ENCODE measurements around the gene CCDC141. TPM values are rescaled to one million over a fixed set of nuclear protein-coding genes. Genes with fewer than 3 reads are reported as not detected.

Gene CCDC141
- total RNA-seq, 1 donor from 2014 or later: 39.1 TPM

DNA sequence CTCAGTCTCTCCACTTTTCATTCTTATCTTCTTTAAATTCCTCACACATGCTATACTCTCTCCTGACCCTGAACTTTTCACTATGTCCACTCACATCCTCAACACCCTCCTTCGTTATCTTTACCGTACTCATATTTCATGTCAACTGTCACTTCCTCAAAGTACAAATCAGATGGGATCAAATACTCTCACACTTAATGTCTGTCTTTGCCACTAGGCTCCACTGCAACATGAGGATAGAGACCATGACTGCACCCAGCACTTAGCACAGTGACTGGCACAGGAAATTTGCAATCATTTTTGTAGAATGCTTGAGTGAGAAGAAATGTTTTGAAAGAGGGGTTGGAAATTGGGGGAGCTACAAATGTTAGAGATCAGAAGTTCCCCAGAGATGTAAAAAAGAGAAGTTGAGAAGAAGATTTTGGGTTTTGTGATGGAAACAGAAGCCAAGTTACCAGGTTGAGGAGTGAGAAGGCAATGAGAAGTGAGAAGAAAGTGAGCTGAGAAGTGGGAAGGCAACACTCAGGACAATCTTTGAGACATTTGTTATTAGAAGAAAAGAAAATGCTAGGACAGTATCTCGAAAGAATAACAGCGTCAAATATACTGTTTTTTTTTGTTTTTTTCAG, 87.0 kb downstream of the CCDC141 start:
- DNase-seq: no peak

DNA sequence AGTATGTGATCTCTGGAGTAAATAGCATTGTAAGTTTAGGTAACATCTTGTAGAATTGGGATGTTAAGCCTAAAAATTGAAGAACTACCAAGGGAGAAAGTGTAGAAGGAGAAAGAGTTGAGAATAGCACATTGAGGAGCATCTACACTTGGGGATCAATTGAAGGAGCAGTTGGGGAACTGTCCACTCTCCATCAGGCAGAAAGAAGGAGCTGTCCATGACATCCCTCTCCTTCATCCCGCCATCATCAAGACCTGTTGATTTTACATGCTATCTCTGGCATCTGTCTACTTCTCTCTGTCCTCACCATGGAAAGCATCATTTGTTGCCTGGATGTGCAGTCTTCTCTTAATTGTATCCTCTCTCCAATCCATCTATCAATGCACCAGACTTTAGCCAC, 87.8 kb downstream of the CCDC141 start:
- DNase-seq: no peak

DNA sequence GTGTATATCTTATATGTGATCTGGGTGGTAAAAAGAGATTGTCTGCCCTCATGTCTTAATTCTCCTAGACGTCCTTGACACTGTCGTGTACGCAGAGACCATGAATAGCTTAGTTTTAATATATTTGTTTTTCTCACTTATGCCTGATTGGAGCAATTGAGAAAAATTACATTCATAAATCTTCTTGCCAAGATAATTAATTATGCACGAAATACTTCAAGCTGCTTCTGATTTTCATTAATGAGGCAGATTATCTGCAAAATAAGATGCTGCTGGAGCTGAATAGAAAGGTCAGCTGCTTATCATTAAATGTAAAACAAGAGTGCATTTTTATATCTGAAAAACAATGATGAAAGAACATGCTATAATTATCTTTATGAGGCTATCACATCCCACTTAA, 95.9 kb downstream of the CCDC141 start:
- DNase-seq: no peak

DNA sequence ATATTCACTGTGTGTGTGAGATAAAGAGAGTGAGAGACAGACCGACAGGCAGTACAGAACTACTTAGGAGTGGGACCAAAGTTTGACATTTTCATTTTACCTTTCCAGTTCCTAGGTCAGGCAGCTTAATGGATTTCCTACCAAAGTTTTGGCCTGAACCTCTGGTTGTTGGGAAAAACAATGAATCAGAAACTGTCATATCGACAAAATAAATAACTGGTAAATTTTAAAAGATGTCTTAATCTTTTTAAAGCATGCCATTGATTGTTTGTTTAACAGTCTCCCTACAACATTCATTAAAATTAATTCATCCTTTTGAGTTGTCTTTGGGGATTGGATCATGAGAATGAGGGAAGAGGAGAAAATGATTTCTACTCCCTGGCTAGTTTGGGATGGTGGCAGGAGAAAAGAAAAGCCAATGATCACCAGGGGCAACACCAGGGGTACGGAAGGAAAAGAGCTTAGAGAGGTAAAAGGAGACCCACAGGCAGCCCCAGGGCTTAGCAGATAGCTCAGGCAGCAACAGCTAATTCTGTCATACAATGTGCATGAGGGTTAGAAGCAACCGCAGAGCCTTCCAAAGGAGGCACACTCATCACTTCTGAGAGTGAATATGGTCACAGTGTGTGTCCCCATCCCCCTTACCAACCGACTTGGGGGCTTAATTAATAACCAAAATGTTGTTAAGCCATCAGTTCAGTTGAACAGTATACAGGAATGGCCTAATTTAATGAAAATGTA, 98.5 kb downstream of the CCDC141 start:
- DNase-seq: no peak

DNA sequence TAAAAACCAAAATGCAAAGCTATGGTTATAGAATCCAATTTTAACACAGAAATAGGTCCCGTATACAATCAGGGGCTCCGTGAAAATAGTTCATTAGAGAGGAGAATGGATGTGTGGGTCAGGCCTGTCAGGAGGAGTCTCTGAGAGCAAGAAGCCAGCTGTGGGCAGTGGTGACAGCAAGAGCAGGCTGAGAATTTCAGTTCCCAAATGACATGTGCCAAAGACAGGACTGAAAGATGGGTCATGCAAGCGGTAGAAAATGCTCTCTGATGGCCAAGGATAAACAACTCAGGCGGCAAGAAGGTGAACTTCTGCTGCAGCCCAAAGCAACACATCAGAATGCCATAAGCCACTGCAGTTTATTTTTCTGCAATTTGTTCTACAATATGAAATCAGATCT, 100.4 kb downstream of the CCDC141 start:
- peak; percentile 13 for DNase-seq

DNA sequence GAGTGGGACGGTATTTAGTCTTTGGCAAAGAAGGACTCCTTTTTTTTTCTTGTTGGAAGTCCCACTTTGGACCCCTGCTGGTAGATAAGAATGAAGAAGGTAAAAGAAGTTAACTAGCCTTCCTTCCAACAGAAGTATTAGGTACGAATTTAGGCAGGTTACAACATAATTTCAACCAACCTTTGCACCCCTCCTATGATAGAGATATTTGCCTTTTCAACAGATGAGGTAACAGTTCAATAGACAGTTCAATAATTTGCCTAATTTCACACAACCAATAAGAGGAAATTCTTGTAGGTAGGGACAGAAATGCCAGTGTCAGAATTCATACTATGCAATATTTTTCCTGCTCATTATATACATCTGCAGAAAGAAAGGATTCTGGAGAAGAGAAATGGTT, 100.8 kb downstream of the CCDC141 start:
- DNase-seq: no peak

DNA sequence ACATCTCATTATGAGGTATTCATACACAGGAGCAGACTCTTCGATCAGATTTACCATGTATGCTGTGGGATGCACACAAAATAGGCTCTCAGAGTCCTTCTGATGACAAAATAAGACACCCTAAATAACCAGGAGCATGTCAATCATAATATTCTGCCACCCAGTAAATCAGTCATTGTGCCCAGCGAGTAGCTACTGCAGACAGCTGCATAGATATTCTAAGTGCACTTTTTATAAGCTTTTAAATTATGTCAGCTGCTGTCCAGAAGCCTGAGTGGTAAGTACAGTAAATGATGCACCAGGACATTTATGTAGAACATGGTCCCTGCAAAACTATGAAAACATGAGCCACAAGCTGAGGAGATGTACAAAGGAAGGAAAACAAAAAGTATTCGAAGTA, 102.9 kb downstream of the CCDC141 start:
- peak; percentile 58 for DNase-seq

DNA sequence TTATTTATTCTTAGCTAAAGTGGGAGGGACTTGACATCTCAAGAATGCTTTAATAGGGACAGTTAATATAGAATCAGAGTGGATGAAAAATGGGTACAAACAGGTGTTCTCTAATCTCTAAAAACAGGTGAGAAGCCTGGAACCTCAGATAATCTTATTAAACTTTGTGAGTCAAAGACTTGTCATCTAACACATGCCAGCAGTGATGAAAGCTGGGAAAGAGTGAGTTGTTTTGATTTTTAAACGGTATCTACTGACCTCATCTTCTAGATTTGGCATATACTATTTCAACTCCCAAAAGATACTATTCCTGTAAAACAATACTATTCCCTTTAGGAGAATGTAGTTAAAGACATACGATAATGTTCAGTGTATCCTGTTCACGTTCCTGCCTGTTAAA, 103.4 kb downstream of the CCDC141 start:
- DNase-seq: peak; percentile 57

DNA sequence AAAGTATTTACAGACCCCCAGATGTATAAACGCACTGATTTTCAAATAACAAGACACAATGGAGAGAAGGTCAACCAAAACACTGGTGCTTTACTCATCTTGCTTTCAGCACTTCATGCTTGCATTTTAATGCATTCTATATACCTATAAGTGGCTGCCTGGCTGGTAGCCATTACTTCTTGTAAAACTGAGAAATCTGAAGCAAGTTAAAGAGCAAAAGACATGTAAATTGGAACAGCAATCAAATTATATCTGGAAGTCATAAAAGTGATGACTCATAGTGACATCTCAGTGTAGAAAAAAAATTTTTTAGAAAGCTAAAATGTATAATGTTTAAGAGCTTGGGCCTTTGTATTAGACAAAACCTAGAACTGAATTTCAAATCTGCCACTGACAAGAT, 106.2 kb downstream of the CCDC141 start:
- no peak for DNase-seq

DNA sequence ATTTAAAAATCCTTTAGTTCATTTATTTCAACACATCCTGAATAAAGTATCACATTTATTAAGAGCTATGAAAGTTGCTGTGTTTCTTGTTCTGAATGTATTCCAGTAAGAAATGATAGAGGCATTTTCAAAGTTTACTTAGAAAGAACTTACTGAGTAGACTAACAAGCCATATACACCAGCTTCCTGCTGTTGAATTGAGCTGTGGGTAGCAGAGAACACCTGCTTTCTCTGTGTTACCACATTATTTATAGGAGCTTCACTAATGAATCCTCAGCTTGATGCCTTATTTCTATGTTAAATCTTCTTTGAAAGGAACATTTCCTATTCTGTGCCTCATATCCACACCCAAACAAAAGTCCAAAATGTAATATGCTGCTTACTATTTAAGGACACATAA, 115.4 kb downstream of the CCDC141 start:
- no peak for DNase-seq

DNA sequence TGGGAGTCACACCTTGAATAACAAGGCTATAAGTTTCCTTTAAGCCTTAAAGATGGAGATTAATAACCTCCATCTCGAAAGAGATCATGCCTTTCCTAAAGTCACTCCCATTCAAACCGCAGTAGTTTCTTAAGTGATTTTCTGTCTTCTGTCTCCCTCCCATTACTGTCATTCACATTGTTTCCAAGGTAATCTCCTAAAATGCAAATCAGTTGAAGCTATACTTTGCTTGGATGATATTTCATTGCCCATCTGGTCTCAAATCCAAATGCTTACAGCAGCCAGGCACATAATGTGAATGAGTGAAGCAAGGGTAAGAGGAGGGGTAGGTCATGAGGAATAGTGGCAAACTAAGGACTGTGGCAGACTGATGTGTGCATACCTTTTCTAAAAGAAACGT, 116.4 kb downstream of the CCDC141 start:
- no peak for DNase-seq

DNA sequence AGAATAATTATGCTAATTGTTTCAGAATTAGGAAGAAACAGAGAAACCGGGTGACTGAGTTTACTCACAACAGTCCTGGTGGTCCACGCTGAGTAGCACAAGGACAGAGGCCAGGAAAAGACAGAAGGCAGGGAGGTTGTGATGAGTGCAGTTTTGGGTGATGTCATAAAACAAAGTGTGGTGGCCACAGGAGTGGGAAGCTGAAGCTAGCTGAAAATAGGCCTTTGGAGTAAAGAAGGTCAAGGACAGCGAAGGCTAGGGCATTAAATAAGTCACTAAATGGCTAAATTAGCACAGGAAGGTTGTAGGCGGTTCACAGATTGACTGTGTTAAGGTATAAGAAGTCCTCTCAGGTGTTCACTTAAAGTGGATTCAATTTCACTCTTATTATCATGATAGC, 121.9 kb downstream of the CCDC141 start:
- DNase-seq: no peak

DNA sequence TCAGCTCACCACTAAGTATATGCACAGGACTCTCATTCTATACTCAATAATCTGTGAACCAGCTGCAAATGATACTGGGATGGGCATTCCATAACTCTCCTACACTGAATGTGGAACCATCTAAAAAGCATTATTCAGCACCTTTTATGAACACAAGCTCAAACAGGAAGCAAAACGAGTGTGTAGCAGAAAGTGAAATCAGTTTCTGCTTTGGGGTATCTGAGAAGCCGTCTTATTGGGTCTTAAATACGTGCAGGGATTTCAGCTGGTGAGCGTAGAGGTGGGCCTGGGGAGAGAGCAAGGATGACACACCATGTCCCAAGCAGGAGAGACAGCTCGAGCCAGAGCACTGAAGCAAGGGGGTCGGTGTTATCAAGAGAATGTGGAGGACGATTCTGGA, 122.8 kb downstream of the CCDC141 start:
- DNase-seq: no peak

DNA sequence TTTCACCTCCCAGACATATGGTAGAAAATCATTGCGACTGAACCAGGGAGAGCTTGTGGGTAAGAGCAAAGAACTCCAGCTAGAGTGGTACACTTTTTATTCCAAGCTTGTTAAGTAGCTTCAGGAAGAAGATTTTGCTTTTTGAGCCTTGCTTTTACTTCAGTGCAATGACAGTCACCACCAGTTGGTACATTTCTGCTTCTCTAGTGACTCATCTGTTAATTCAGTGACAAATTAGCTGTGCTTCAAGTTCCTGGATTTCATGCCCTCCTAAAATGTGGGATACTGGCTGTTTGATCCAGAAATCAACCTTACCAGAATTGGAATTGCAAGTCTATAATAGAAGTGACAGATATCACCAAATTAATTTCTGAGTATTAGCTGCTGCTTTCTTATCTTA, 125.1 kb downstream of the CCDC141 start:
- DNase-seq: no peak

DNA sequence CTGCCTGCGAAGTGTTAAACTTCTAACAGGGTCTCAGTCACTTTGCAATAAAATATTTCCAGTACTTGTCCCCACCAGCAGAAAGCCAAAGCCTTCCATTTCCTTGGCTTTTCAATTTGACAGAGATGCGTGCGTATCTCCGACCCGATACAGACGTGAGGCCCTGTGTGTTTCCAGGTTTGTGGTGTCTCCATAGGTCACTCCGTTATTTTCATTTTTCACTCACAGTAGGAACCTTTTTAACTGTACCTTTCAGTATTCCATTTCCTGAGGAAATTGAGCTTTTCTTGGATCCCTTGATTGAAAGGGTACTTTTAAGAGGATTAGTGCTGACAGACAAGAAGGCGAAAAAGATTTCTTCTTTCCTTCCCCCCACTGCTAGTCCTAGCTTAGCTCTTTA, 126.4 kb downstream of the CCDC141 start:
- DNase-seq: no peak

DNA sequence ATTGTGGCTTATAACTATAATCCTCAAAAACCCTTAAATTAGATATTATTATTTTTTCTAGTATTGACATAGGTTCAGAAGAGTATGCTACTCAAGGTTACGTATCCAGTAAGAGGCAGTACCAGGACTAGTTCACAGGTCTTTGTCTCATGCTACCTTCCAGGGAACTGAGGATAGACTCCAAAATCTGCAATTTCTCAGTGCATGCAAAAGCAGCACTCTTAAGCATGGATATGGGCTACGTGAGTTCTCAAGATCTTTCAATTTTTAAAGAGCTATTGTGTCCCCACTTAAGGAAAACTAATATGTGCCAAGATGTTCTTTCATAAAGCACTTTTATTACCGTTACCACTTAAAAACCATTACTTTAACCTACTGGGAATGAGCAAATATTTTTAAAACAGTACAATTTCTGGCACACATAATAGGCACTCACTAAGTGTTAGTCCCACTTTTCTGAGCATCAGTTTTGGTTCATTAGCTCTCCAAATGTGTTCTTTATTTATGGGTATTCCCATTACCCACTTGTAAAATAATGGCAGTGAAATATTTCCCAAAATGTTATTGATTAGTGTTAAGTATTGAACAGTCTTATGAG, 128.9 kb downstream of the CCDC141 start:
- DNase-seq: no peak

DNA sequence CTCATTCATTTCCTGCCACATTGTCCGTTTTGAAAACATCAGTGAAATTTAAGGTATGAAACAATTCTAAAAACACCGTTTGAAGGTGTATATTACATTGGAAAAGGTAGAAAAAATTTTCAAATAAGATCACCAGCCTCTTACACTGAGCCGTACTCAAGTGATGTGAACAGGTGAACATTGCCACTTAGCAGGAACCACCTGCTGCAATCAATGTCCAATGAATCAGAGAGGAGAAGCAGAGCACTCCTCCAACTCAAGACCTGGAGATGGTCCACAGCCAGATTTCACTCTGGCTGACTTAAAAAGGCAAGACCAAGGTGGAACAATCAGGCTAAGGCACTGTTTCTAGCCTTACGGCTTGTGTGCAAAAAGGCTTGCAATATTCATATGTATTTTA, 132.4 kb downstream of the CCDC141 start:
- no peak for DNase-seq

DNA sequence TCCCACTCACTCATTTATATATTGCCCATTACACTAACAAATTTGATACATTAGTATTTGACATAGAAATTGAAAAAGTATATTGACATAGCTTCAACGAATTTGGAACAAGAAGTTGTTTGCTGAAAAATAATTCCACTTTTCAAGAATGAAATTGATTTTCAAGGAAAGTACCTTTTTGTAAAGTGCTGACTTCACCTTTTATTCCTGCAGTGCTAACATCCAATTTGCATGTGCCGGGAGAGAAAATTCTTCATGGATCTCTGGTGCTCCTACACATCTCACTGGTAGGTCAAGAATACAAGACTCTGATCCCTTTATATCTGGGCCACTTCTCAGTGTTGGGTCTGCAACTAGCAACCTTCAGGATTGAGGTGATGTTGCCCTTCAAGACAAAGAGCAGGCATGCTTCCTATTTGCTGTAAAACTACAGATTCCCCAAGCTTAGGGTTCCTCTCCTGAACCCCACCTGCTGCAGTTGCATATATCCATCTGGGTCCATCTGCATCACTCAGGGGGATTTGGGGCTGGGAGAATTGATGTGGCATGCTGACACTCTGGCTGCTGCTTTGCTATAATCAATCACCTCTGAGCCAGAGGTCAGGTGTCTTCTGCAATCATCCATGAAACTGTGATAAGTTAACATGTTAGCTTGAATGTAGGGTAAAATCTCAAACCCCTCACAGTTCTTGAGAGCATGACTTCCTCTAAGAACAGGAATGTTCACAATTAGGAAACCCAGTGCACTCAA, 134.3 kb downstream of the CCDC141 start:
- DNase-seq: no peak

DNA sequence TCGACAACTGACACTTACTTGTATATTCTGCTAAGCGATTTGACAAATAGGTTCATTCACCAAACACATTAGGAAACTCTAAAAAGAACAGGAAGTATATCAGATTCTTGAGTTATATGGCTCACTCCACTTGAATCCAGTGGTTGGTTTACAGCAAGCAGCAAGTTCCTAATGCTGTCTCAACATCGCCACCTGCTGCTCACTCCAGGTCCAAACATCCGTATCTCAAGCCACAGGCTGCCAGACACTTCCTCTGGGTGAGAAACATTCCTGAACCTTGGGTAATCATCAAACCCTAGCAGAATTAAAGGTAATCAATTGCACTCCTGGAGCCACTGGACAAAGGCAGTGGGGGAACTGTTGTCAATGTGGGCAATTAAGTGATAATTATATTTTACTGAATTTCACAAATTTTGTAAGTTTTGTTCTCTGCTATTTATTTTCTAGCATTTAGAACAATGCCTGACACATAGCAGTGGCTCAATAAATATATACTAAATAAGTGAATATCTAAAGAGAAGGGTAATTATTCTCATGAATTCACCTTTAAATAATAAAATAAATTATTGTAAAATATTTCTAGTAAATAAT, 135.6 kb downstream of the CCDC141 start:
- DNase-seq: peak; percentile 90

DNA sequence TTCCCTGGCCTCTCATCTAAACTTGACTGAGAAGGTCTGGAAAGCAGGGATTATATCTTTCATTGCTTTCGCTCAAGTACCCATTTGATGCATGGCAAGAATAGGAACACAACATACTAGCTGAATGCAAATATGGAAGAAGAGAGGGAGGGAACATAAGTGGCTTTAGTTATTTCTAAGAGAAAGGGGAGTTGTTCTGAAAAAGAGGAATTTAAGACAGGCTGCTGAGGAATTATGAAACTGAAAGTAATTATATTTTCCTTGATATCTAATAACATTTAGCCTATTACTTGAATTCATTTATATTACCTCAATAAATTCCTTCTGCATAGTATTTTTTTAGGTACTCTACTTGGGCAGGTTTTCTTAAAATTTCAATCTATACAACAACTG, 136.9 kb downstream of the CCDC141 start:
- no peak for DNase-seq

DNA sequence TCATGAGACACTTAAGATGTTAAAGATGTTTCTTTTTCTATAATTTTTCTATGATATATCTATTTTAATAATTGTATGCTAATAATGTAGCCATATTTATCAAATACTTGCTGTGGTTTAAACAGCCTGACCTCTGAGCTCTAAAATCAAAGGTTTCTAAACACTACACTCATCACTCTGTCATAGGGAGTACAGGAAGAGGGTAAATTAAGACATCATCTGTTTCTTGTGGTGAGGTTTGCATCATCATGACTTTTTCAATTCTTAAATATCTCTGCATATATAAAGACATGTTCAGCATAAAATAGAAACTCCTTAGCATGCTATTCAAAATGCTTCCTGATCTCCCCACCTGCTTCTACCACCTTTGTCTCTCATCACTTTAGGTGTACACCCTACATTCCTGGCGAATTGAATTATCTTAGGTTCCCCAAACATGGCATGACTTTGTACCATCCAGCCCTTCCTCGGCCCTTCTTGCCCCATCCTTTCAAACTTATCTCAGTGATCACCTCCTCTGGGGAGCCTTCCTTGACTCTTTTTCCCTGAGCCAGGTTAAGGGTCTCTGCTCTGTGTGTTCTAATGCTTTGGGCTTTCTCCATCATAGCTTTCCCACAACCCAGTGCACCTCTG, 137.4 kb downstream of the CCDC141 start:
- no peak for DNase-seq

DNA sequence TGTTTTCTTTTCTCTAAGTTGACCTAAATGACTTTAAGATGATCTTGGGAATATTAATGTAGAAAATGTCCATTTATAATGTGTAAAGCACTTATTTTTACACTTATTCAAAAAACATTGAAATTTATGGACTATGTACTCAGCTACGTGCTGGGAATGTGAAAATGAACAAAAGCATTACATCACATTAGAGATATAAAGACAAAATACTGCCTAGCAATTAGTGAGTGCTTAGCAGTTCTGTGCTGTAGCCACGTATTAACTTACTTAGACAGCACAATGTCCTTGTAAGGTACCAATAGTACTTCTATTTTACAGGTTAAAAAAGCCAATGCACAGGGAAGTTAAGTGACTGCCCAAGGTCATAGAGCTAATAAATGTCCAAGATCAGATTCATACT, 138.9 kb downstream of the CCDC141 start:
- DNase-seq: no peak

Data from tongue (tissue), 2 donors.